ENCODE measurements around the gene SNX9.
"Not testable (repeated sequence)": the region's sequence is repeated elsewhere in the genome, so short reads cannot be mapped to it uniquely, and the experiment has no call there.

The SNX9 gene

GRCh38 chr6:157831424-157832249, 8.6 kb downstream of the SNX9 start:
- DNase-seq (ENCODE audit: low read depth) = no peak

GRCh38 chr6:157832250-157832967, 9.4 kb downstream of the SNX9 start:
- no peak for DNase-seq (ENCODE audit: low read depth)

- DNase-seq (ENCODE audit: low read depth) = no peak
Observed at GRCh38 chr6:157834549-157834948, 11.5 kb downstream of the SNX9 start.

- no peak for DNase-seq (ENCODE audit: low read depth)
Observed at GRCh38 chr6:157838718-157839430, 15.8 kb downstream of the SNX9 start.

- DNase-seq (ENCODE audit: low read depth) = no peak
Observed at GRCh38 chr6:157839606-157840005, 16.6 kb downstream of the SNX9 start.

- DNase-seq (ENCODE audit: low read depth) = no peak
Observed at GRCh38 chr6:157840261-157840660, 17.2 kb downstream of the SNX9 start.

- no peak for DNase-seq (ENCODE audit: low read depth)
Observed at GRCh38 chr6:157840776-157841175, 17.7 kb downstream of the SNX9 start.

GRCh38 chr6:157841211-157841840, 18.3 kb downstream of the SNX9 start:
- no peak for DNase-seq (ENCODE audit: low read depth)

- no peak for DNase-seq (ENCODE audit: low read depth)
Observed at GRCh38 chr6:157842212-157842611, 19.2 kb downstream of the SNX9 start.

GRCh38 chr6:157844196-157844595, 21.1 kb downstream of the SNX9 start:
- not testable (repeated sequence) for DNase-seq (ENCODE audit: low read depth)

- no peak for DNase-seq (ENCODE audit: low read depth)
Observed at GRCh38 chr6:157845493-157846259, 22.6 kb downstream of the SNX9 start.

- DNase-seq (ENCODE audit: low read depth) = no peak
Observed at GRCh38 chr6:157847846-157848245, 24.8 kb downstream of the SNX9 start.

GRCh38 chr6:157848693-157849092, 25.6 kb downstream of the SNX9 start:
- DNase-seq (ENCODE audit: low read depth) = no peak

- no peak for DNase-seq (ENCODE audit: low read depth)
Observed at GRCh38 chr6:157849288-157850017, 26.4 kb downstream of the SNX9 start.

- DNase-seq (ENCODE audit: low read depth) = no peak
Observed at GRCh38 chr6:157850030-157850429, 27.0 kb downstream of the SNX9 start.

- no peak for DNase-seq (ENCODE audit: low read depth)
Observed at GRCh38 chr6:157853018-157853805, 30.2 kb downstream of the SNX9 start.

- no peak for DNase-seq (ENCODE audit: low read depth)
Observed at GRCh38 chr6:157853902-157854502, 31.0 kb downstream of the SNX9 start.

GRCh38 chr6:157855325-157855724, 32.3 kb downstream of the SNX9 start:
- no peak for DNase-seq (ENCODE audit: low read depth)

- not testable (repeated sequence) for DNase-seq (ENCODE audit: low read depth)
Observed at GRCh38 chr6:157855804-157856203, 32.8 kb downstream of the SNX9 start.

Measured in T follicular helper cell (primary cell).